GM23248 (cell line): Measurements from ENCODE around the gene MGAT4B. TPM values are rescaled to one million over a fixed set of nuclear protein-coding genes. Genes with fewer than 3 reads are reported as not detected.

Experiments
- DNase-seq: peaks from one replicate; pipeline ENCODE4 v3.0.0-alpha.2; 2015
- H2AFZ ChIP-seq: fragments of 200-600 bp; sonication (generic); 2 replicates; pipeline ENCODE4 v1.6.1; 2016; ENCODE audit warnings: antibody characterized with exemption
- H3F3A ChIP-seq: fragments of 200-600 bp; sonication (generic); 2 replicates; pipeline ENCODE4 v1.6.1; 2016; ENCODE audit warnings: mild to moderate bottlenecking, antibody characterized with exemption, mixed run types; ENCODE audit not compliant: insufficient read depth
- H3K27ac ChIP-seq: fragments of 200-600 bp; sonication (generic); 2 replicates; pipeline ENCODE4 v1.5.1; 2016; ENCODE audit warnings: mild to moderate bottlenecking
- H3K27me3 ChIP-seq: fragments of 200-600 bp; sonication (generic); replicated peaks from 2 replicates; pipeline ENCODE4 v1.6.1; 2016; ENCODE audit warnings: mild to moderate bottlenecking; ENCODE audit not compliant: insufficient read depth
- H3K36me3 ChIP-seq: fragments of 200-600 bp; sonication (generic); 2 replicates; pipeline ENCODE4 v1.6.1; 2016; ENCODE audit warnings: low read depth, mild to moderate bottlenecking
- H3K4me1 ChIP-seq: fragments of 200-600 bp; sonication (generic); 2 replicates; pipeline ENCODE4 v1.6.1; 2016; ENCODE audit warnings: mild to moderate bottlenecking; ENCODE audit not compliant: insufficient read depth
- H3K4me2 ChIP-seq: fragments of 200-600 bp; sonication (generic); one replicate; pipeline ENCODE4 v1.6.1; 2016; ENCODE audit warnings: mild to moderate bottlenecking; ENCODE audit not compliant: unreplicated experiment
- H3K4me3 ChIP-seq: fragments of 200-600 bp; sonication (generic); 2 replicates; pipeline ENCODE4 v1.5.1; 2016; ENCODE audit warnings: mild to moderate bottlenecking
- H3K79me2 ChIP-seq: fragments of 200-600 bp; sonication (generic); 2 replicates; pipeline ENCODE4 v1.6.1; 2016; ENCODE audit warnings: mild to moderate bottlenecking; ENCODE audit not compliant: insufficient read depth
- H3K9ac ChIP-seq: fragments of 200-600 bp; sonication (generic); 2 replicates; pipeline ENCODE4 v1.6.1; 2016; ENCODE audit warnings: mild to moderate bottlenecking
- H3K9me2 ChIP-seq: fragments of 200-600 bp; sonication (generic); 2 replicates; pipeline ENCODE4 v1.6.1; 2016; ENCODE audit warnings: mixed run types, mild to moderate bottlenecking, moderate library complexity; ENCODE audit not compliant: insufficient read depth
- H3K9me3 ChIP-seq: fragments of 200-600 bp; sonication (generic); one replicate; pipeline ENCODE4 v1.6.1; 2017; ENCODE audit warnings: low read depth
- H4K20me1 ChIP-seq: fragments of 200-600 bp; sonication (generic); 2 replicates; pipeline ENCODE4 v1.6.0; 2016; ENCODE audit not compliant: insufficient read depth
- EZH2 ChIP-seq: fragments of 200-600 bp; sonication (generic); IDR thresholded peaks from 2 replicates; pipeline ENCODE4 v1.6.1; 2018; ENCODE audit warnings: antibody characterized with exemption, mild to moderate bottlenecking; ENCODE audit not compliant: insufficient read depth, poor library complexity, severe bottlenecking
- EZH2phosphoT487 ChIP-seq: fragments of 200-600 bp; sonication (generic); IDR thresholded peaks from 2 replicates; pipeline ENCODE4 v1.6.1; 2018; ENCODE audit warnings: antibody characterized with exemption, moderate library complexity, mild to moderate bottlenecking, low read depth; ENCODE audit not compliant: insufficient read depth
- WGBS, 2 experiments: methylation state at CpG; one replicate each; pipeline ENCODE4 v1.1.6; 2015 to 2017; ENCODE audit warnings: low lambda C conversion rate in 2 of 2, low coverage in 1 of 2; ENCODE audit errors: missing lambda C conversion rate in 2 of 2; 5-methylcytosine and 5-hydroxymethylcytosine counted together
- in situ Hi-C: fragments of 300-500 bp; cut with MboI; formaldehyde crosslinking; loops from 2 replicates; pipeline ENCODE4 v1.15.0; 2020
- polyA plus RNA-seq: library from polyadenylated mRNA; unstranded; fragments of >200 nt; fragmentation: Nextera tagmentation; extraction: Ambion mirVana; gene quantifications from 2 replicates; pipeline ENCODE4 v1.2.1, GENCODE V29; 2016
- total RNA-seq: library from RNA; depleted of rRNA; stranded (reverse); fragments of >200 nt; shearing (Covaris generic); gene quantifications from 2 replicates; pipeline ENCODE4 v1.2.3, GENCODE V29; 2014

The MGAT4B gene
- total and polyA plus RNA-seq, 2 experiments from 2014 or later, result 28.0 to 143 TPM

GRCh38 chr5:179766021-179766725, 40.5 kb downstream of the MGAT4B start:
- H4K20me1 ChIP-seq, result 0 out of 2 replicates have a peak, but pooled peaks cover 11% of the 10 kb centered on the region
- in situ Hi-C loops, result no loop called here
- no peaks in the 10 kb centered on the region for H3K9me3 ChIP-seq
- H3K9ac ChIP-seq, result peak overlapping the region; percentile 36
- H3K4me3 ChIP-seq, result 0 out of 2 replicates have a peak overlapping the region, but pooled peaks have one; percentile 38
- peaks cover 58% of the 10 kb centered on the region for H3F3A ChIP-seq
- H3K9me2 ChIP-seq, result no peaks in the 10 kb centered on the region
- peaks cover 74% of the 10 kb centered on the region for H3K79me2 ChIP-seq
- 68 to 72% methylated on average over 20 of the region's 20 CpGs for WGBS, 2 experiments
- H3K27me3 ChIP-seq, result no peaks in the 10 kb centered on the region
- H3K4me1 ChIP-seq, result peaks cover 59% of the 10 kb centered on the region
- no peak overlapping the region for H2AFZ ChIP-seq
- peak overlapping the region; percentile 60 for H3K4me2 ChIP-seq
- H3K36me3 ChIP-seq, result peaks cover 25% of the 10 kb centered on the region
- H3K27ac ChIP-seq, result peak overlapping the region; percentile 84
- peak; percentile 66 for DNase-seq
- TF ChIP-seq EZH2phosphoT487 (no peak), EZH2 (no peak)

- Histone ChIP-seq H2AFZ (no peak overlapping the region), H3K4me1 (peaks cover 59% of the 10 kb centered on the region), H3K9me3 (no peaks in the 10 kb centered on the region), H3K9ac (peak overlapping the region; percentile 36), H3K36me3 (peaks cover 19% of the 10 kb centered on the region), H3K9me2 (no peaks in the 10 kb centered on the region), H3K4me2 (peak overlapping the region; percentile 60), H3K4me3 (peak overlapping the region; percentile 38), H3K79me2 (peaks cover 75% of the 10 kb centered on the region), H3K27ac (peak overlapping the region; percentile 84), H3F3A (peaks cover 60% of the 10 kb centered on the region), H4K20me1 (peaks cover 13% of the 10 kb centered on the region; the same call in 1 of the 2 replicates), H3K27me3 (no peaks in the 10 kb centered on the region)
- TF ChIP-seq EZH2phosphoT487, result no peak
- no peak for TF ChIP-seq EZH2
- peak; percentile 94 for DNase-seq
- in situ Hi-C loops, result no loop called here
- 17 to 26% methylated on average over 13 of the region's 13 CpGs for WGBS, 2 experiments
Observed at GRCh38 chr5:179765400-179765799, 41.3 kb downstream of the MGAT4B start.

GRCh38 chr5:179764056-179764455, 42.6 kb downstream of the MGAT4B start:
- in situ Hi-C loops, result no loop called here
- no peaks in the 10 kb centered on the region for H3K9me2 ChIP-seq
- TF ChIP-seq EZH2phosphoT487 (no peak), EZH2 (no peak)
- peaks cover 60% of the 10 kb centered on the region for H3F3A ChIP-seq
- peaks cover 59% of the 10 kb centered on the region for H3K4me1 ChIP-seq
- DNase-seq, result peak; percentile 4
- no peak overlapping the region for H3K4me2 ChIP-seq
- no peak overlapping the region for H2AFZ ChIP-seq
- no peaks in the 10 kb centered on the region for H3K9me3 ChIP-seq
- peaks cover 75% of the 10 kb centered on the region for H3K79me2 ChIP-seq
- 64 to 68% methylated on average over 8 of the region's 8 CpGs for WGBS, 2 experiments
- H3K36me3 ChIP-seq, result peaks cover 6% of the 10 kb centered on the region
- H3K9ac ChIP-seq, result peak overlapping the region; percentile 6; the same call in 1 of the 2 replicates
- H4K20me1 ChIP-seq, result peaks cover 22% of the 10 kb centered on the region
- H3K4me3 ChIP-seq, result no peak overlapping the region
- H3K27me3 ChIP-seq, result no peaks in the 10 kb centered on the region
- H3K27ac ChIP-seq, result peak overlapping the region; percentile 84

GRCh38 chr5:179763215-179763945, 43.3 kb downstream of the MGAT4B start:
- peaks cover 59% of the 10 kb centered on the region for H3K4me1 ChIP-seq
- in situ Hi-C loops, result no loop called here
- WGBS, 2 experiments, result 21 to 23% methylated on average over 10 of the region's 10 CpGs

More at GRCh38 chr5:179763215-179763945, 43.3 kb downstream of the MGAT4B start:
- H3K9me2 ChIP-seq, result no peaks in the 10 kb centered on the region
- peak overlapping the region; percentile 32 for H3K4me3 ChIP-seq
- no peaks in the 10 kb centered on the region for H3K27me3 ChIP-seq
- peak overlapping the region; percentile 84 for H3K27ac ChIP-seq
- H3K36me3 ChIP-seq, result peaks cover 6% of the 10 kb centered on the region
- H3K4me2 ChIP-seq, result peak overlapping the region; percentile 52
- H2AFZ ChIP-seq, result no peak overlapping the region
- H4K20me1 ChIP-seq, result peaks cover 26% of the 10 kb centered on the region
- DNase-seq, result peak; percentile 87
- peak overlapping the region; percentile 64; the same call in 1 of the 2 replicates for H3K9ac ChIP-seq
- H3F3A ChIP-seq, result peaks cover 60% of the 10 kb centered on the region
- H3K9me3 ChIP-seq, result no peaks in the 10 kb centered on the region
- TF ChIP-seq EZH2phosphoT487 (no peak), EZH2 (no peak)
- H3K79me2 ChIP-seq, result peaks cover 75% of the 10 kb centered on the region
